ENCODE data around the gene CEACAM7.

Gene CEACAM7

DNA sequence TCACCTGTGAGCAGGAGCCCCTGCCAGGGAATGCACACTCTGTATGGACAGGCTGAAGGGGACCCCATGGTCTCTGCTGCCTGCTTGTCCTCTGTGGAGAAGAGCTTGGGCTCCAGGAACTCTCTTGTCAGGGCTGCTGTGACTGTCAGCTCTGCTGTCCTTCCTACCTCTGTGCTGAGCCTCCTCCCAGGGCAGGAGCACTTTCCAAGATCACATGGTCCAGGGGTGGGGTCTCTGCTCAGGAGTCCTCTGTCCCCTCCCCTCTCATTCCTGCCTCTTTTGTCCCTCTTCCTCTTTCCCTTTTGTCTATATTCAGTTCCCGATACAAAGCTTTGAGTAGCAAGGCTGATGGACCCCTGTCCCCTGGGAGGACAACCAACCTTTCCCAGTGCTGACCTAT is at the start of gene CEACAM7:
TSS of gene CEACAM7 (minus strand) at position 173 of the 400 bp plus-strand sequence. CDS start at position 68, 105 bp downstream.
- no peaks in the 10 kb centered on the region for H3K36me3 ChIP-seq (ENCODE audit: control insufficient read depth in 1 of 2, insufficient read depth in 2 of 2, low read length in 2 of 2)
- no peak within 1 kb of the TSS for H3K9ac ChIP-seq (ENCODE audit: low read depth in 1 of 2, low read length in 2 of 2)
- H3K27me3 ChIP-seq (ENCODE audit: control insufficient read depth in 1 of 2, insufficient read depth in 2 of 2, low read length in 2 of 2), result peaks cover 0 to 3% of the 10 kb centered on the region in 2 donors

DNA sequence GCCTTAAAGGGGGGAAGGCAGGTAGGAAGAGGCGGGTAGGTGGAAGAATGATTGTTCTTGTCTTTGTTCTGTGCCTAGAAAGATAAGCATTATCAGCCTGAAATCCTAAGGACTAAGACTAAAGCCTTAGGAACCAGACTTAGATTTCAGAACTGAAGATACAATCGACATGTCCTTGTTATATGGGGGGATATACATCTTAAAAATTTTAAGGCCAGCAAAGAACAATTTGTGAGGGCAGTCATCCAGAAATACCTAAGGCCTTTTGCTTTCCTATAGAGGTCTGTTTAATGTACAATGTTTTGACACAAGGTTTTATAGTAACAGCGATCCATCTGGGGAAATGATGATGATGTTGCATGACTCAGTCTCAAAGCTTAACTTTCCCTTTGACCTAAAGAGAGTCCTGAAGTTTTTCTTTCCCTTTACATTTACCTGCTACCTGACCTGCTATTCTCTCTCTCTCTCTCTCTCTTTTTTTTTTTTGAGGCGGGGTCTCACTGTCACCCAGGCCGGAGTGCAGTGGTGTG is 47.1 kb upstream of the CEACAM7 start:
- peak overlapping the region in 1 of 2 donors; percentile 65 for H3K9ac ChIP-seq (ENCODE audit: low read depth in 1 of 2, low read length in 2 of 2)
- H3K4me1 ChIP-seq (ENCODE audit: control insufficient read depth in 1 of 2, insufficient read depth in 2 of 2, low read length in 2 of 2), result peaks cover 0 to 27% of the 10 kb centered on the region in 2 donors
- no peaks in the 10 kb centered on the region for H3K9me3 ChIP-seq (ENCODE audit: control insufficient read depth in 1 of 2, low read length in 2 of 2)
- no peaks in the 10 kb centered on the region for H3K27me3 ChIP-seq (ENCODE audit: control insufficient read depth in 1 of 2, insufficient read depth in 2 of 2, low read length in 2 of 2)
- peak overlapping the region; percentile 86 for H3K27ac ChIP-seq (ENCODE audit: low read depth, low read length)
- no peaks in the 10 kb centered on the region for H3K36me3 ChIP-seq (ENCODE audit: control insufficient read depth in 1 of 2, insufficient read depth in 2 of 2, low read length in 2 of 2)
- peak overlapping the region in 1 of 2 donors; percentile 0 for H3K4me3 ChIP-seq (ENCODE audit: low read depth in 1 of 2, low read length in 2 of 2)

More for the DNA sequence above, at the start of gene CEACAM7:
- Histone ChIP-seq H3K27ac (ENCODE audit: low read depth, low read length) (no peak within 1 kb of the TSS), H3K9me3 (ENCODE audit: control insufficient read depth in 1 of 2, low read length in 2 of 2) (no peaks in the 10 kb centered on the region), H3K4me3 (ENCODE audit: low read depth in 1 of 2, low read length in 2 of 2) (no peak within 1 kb of the TSS), H3K4me1 (ENCODE audit: control insufficient read depth in 1 of 2, insufficient read depth in 2 of 2, low read length in 2 of 2) (no peaks in the 10 kb centered on the region)

DNA sequence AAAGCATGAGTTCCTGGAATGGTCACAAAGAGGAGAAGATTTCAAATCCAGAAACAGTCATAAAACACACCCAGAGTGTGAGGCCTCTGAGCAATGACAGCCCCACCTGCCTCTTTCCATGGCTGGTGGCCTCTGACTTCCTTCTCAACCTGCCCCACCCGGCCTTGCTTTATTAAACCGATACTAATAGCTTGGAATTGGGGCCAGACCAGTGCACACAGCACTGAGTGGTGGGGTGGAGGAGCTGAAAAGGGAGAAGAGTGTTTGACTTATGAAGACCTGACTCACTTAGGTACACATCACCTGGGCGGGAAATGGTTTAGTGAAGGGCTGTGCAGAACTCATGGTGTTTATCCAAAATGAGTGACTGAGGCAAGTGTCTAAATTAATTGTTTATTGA is 46.5 kb upstream of the CEACAM7 start:
- Histone ChIP-seq H3K4me1 (ENCODE audit: control insufficient read depth in 1 of 2, insufficient read depth in 2 of 2, low read length in 2 of 2) (peaks cover 0 to 27% of the 10 kb centered on the region in 2 donors), H3K9me3 (ENCODE audit: control insufficient read depth in 1 of 2, low read length in 2 of 2) (no peaks in the 10 kb centered on the region), H3K27ac (ENCODE audit: low read depth, low read length) (peak overlapping the region; percentile 86), H3K9ac (ENCODE audit: low read depth in 1 of 2, low read length in 2 of 2) (peak overlapping the region in 1 of 2 donors; percentile 65), H3K36me3 (ENCODE audit: control insufficient read depth in 1 of 2, insufficient read depth in 2 of 2, low read length in 2 of 2) (no peaks in the 10 kb centered on the region), H3K27me3 (ENCODE audit: control insufficient read depth in 1 of 2, insufficient read depth in 2 of 2, low read length in 2 of 2) (no peaks in the 10 kb centered on the region), H3K4me3 (ENCODE audit: low read depth in 1 of 2, low read length in 2 of 2) (peak overlapping the region in 1 of 2 donors; percentile 0)

DNA sequence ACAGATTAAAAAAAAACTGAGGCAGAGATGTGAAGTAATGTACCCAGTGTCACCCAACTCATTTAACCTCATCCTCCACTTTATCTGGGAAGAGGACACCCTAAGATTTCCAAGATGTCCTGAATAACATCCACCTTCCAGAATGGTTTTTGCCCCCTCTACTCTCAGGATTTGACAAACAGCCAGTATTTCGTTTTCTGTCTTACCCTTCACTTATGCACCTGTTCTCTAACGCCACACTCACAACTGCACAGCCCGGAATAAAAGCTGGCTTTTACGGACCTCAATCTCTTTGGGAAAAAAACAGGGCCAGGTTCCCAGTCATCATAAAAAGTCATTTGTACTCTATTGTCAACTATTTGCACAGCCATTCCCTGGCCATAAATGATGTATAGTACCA is 46.1 kb upstream of the CEACAM7 start:
- no peaks in the 10 kb centered on the region for H3K9me3 ChIP-seq (ENCODE audit: control insufficient read depth in 1 of 2, low read length in 2 of 2)
- peak overlapping the region; percentile 77 for H3K27ac ChIP-seq (ENCODE audit: low read depth, low read length)
- H3K4me1 ChIP-seq (ENCODE audit: control insufficient read depth in 1 of 2, insufficient read depth in 2 of 2, low read length in 2 of 2), result peaks cover 0 to 27% of the 10 kb centered on the region in 2 donors
- no peaks in the 10 kb centered on the region for H3K36me3 ChIP-seq (ENCODE audit: control insufficient read depth in 1 of 2, insufficient read depth in 2 of 2, low read length in 2 of 2)
- H3K27me3 ChIP-seq (ENCODE audit: control insufficient read depth in 1 of 2, insufficient read depth in 2 of 2, low read length in 2 of 2), result no peaks in the 10 kb centered on the region
- H3K9ac ChIP-seq (ENCODE audit: low read depth in 1 of 2, low read length in 2 of 2), result peak overlapping the region in 1 of 2 donors; percentile 35
- H3K4me3 ChIP-seq (ENCODE audit: low read depth in 1 of 2, low read length in 2 of 2), result no peak overlapping the region

DNA sequence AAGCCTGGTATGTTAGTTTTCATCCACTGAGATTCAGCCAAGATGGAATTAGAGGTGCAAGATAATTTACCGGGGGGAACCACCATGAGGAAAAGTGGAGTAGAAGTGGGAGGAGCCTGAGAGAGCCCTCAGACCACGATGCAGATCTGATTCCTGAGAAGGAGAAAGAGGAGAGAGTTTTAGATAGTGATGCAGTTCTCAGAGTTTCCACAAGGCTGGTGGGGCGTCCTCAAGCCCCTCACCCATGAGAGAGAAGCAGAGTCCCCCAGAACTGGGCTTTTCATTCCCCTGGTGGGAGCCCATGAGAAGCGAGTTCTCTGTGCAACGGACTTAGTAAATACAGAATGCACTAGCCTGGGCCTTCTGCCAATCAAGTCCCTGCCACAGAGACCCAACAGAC is 38.4 kb upstream of the CEACAM7 start:
- H3K27me3 ChIP-seq (ENCODE audit: control insufficient read depth in 1 of 2, insufficient read depth in 2 of 2, low read length in 2 of 2), result no peaks in the 10 kb centered on the region

DNA sequence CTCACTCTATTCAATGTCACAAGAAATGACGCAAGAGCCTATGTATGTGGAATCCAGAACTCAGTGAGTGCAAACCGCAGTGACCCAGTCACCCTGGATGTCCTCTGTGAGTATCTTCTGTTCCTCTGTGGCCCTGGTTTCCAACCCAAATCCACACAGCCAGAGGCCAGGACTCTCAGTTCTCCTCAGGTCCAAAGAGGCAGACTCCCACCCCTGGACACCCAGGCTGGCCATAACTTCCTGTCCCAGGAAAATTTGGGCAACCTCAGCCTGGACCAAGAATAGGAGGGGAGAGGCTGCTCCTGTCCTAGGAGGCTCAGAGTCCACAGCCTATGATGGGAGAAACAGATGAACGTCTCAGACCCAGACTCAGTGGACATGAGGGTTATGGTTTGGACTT is 32.0 kb upstream of the CEACAM7 start:
- H3K27ac ChIP-seq (ENCODE audit: low read depth, low read length), result no peak overlapping the region
- H3K36me3 ChIP-seq (ENCODE audit: control insufficient read depth in 1 of 2, insufficient read depth in 2 of 2, low read length in 2 of 2), result no peaks in the 10 kb centered on the region
- H3K27me3 ChIP-seq (ENCODE audit: control insufficient read depth in 1 of 2, insufficient read depth in 2 of 2, low read length in 2 of 2), result no peaks in the 10 kb centered on the region
- H3K4me3 ChIP-seq (ENCODE audit: low read depth in 1 of 2, low read length in 2 of 2), result no peak overlapping the region
- no peaks in the 10 kb centered on the region for H3K4me1 ChIP-seq (ENCODE audit: control insufficient read depth in 1 of 2, insufficient read depth in 2 of 2, low read length in 2 of 2)
- no peak overlapping the region for H3K9ac ChIP-seq (ENCODE audit: low read depth in 1 of 2, low read length in 2 of 2)
- no peaks in the 10 kb centered on the region for H3K9me3 ChIP-seq (ENCODE audit: control insufficient read depth in 1 of 2, low read length in 2 of 2)

More for the DNA sequence above, 38.4 kb upstream of the CEACAM7 start:
- no peaks in the 10 kb centered on the region for H3K36me3 ChIP-seq (ENCODE audit: control insufficient read depth in 1 of 2, insufficient read depth in 2 of 2, low read length in 2 of 2)
- no peak overlapping the region for H3K27ac ChIP-seq (ENCODE audit: low read depth, low read length)
- no peak overlapping the region for H3K9ac ChIP-seq (ENCODE audit: low read depth in 1 of 2, low read length in 2 of 2)
- H3K9me3 ChIP-seq (ENCODE audit: control insufficient read depth in 1 of 2, low read length in 2 of 2), result no peaks in the 10 kb centered on the region
- no peaks in the 10 kb centered on the region for H3K4me1 ChIP-seq (ENCODE audit: control insufficient read depth in 1 of 2, insufficient read depth in 2 of 2, low read length in 2 of 2)
- no peak overlapping the region for H3K4me3 ChIP-seq (ENCODE audit: low read depth in 1 of 2, low read length in 2 of 2)

DNA sequence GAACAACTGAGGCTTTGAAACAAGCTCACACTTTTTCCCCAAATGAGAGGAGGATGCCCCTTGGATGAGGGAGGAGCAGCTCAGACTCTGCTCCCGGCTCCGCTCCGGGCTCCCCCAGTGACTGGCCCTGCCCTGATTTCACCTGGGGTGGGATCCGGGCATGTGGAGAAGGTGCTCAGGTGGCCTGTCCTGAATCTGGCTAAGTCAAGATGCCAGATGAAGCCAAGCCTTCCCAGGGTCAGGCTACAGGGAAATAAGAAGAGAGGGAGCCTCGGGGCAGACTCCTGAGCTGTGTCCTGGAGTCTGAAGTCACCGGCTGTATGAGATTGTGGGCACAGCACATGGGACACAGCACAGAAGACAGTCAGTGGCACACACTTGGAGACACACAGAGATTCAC is 30.7 kb upstream of the CEACAM7 start:
- H3K27ac ChIP-seq (ENCODE audit: low read depth, low read length), result no peak overlapping the region
- H3K4me3 ChIP-seq (ENCODE audit: low read depth in 1 of 2, low read length in 2 of 2), result no peak overlapping the region
- no peak overlapping the region for H3K9ac ChIP-seq (ENCODE audit: low read depth in 1 of 2, low read length in 2 of 2)
- H3K9me3 ChIP-seq (ENCODE audit: control insufficient read depth in 1 of 2, low read length in 2 of 2), result no peaks in the 10 kb centered on the region
- H3K4me1 ChIP-seq (ENCODE audit: control insufficient read depth in 1 of 2, insufficient read depth in 2 of 2, low read length in 2 of 2), result no peaks in the 10 kb centered on the region
- H3K36me3 ChIP-seq (ENCODE audit: control insufficient read depth in 1 of 2, insufficient read depth in 2 of 2, low read length in 2 of 2), result no peaks in the 10 kb centered on the region
- no peaks in the 10 kb centered on the region for H3K27me3 ChIP-seq (ENCODE audit: control insufficient read depth in 1 of 2, insufficient read depth in 2 of 2, low read length in 2 of 2)

DNA sequence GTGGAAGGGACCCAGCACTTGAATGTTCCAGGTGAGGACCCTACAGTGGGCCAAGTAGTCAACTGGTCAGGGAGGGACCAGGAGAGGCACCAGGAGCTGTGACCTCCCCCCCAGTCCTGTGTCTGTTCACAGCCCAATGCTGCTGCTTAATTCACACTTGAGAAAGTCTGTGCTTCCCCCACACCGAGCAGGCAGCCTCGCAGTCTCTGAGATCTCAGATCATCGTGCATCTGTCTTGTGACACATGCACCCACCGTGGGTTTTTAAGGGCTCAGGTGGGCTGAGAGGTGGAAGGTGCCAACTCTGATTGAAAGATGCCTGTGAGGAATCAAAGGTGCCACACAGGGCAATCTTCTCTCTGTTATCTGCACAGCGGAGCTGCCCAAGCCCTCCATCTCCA is 26.5 kb upstream of the CEACAM7 start:
- Histone ChIP-seq H3K9ac (ENCODE audit: low read depth in 1 of 2, low read length in 2 of 2) (no peak overlapping the region), H3K36me3 (ENCODE audit: control insufficient read depth in 1 of 2, insufficient read depth in 2 of 2, low read length in 2 of 2) (no peaks in the 10 kb centered on the region), H3K4me3 (ENCODE audit: low read depth in 1 of 2, low read length in 2 of 2) (no peak overlapping the region), H3K27ac (ENCODE audit: low read depth, low read length) (no peak overlapping the region), H3K9me3 (ENCODE audit: control insufficient read depth in 1 of 2, low read length in 2 of 2) (no peaks in the 10 kb centered on the region), H3K27me3 (ENCODE audit: control insufficient read depth in 1 of 2, insufficient read depth in 2 of 2, low read length in 2 of 2) (no peaks in the 10 kb centered on the region), H3K4me1 (ENCODE audit: control insufficient read depth in 1 of 2, insufficient read depth in 2 of 2, low read length in 2 of 2) (no peaks in the 10 kb centered on the region)

DNA sequence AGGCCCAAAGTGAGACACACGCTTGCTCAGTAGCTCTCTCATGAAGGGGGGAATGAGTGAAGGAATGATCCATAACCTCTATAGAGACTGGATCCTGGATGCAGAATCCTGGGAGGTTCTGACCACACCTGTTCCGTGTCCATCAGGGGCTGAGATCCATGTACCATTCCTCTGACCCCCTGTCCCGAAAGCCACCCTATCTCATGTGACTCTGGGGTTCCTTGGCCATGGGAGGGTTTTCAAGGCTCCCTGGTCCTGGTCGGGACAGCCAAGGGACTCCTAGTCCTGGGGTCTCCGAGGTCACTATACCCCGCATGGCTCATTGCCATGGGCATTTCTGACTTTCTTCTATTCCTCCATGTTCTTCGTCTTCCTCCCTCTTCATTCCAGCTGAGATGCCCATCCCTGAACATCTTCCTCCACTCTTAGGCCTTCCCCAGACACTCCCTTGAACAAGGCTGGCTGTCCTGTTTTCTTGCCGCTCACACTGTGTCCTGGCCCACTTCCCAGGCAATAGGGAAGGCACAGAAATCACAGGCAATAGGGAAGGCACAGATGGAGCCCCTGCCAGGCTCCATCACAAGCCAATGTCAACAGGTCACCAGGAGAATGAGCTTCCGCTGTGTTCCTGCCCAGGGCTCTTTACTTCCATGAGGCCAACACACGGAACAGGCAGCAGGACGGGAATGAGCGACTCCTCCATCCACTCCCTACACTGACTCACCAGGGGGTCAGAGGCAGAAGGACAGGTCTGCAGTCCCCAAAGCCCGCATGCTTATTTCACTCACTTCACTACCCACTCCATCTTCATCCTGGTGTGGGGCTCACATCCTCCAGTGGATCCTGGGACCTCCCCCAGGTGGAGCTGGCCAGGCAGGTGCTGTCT is 23.5 kb upstream of the CEACAM7 start:
- no peaks in the 10 kb centered on the region for H3K27me3 ChIP-seq (ENCODE audit: control insufficient read depth in 1 of 2, insufficient read depth in 2 of 2, low read length in 2 of 2)
- H3K4me3 ChIP-seq (ENCODE audit: low read depth in 1 of 2, low read length in 2 of 2), result no peak overlapping the region
- H3K27ac ChIP-seq (ENCODE audit: low read depth, low read length), result no peak overlapping the region
- no peaks in the 10 kb centered on the region for H3K9me3 ChIP-seq (ENCODE audit: control insufficient read depth in 1 of 2, low read length in 2 of 2)
- H3K4me1 ChIP-seq (ENCODE audit: control insufficient read depth in 1 of 2, insufficient read depth in 2 of 2, low read length in 2 of 2), result no peaks in the 10 kb centered on the region
- H3K36me3 ChIP-seq (ENCODE audit: control insufficient read depth in 1 of 2, insufficient read depth in 2 of 2, low read length in 2 of 2), result no peaks in the 10 kb centered on the region
- H3K9ac ChIP-seq (ENCODE audit: low read depth in 1 of 2, low read length in 2 of 2), result no peak overlapping the region

DNA sequence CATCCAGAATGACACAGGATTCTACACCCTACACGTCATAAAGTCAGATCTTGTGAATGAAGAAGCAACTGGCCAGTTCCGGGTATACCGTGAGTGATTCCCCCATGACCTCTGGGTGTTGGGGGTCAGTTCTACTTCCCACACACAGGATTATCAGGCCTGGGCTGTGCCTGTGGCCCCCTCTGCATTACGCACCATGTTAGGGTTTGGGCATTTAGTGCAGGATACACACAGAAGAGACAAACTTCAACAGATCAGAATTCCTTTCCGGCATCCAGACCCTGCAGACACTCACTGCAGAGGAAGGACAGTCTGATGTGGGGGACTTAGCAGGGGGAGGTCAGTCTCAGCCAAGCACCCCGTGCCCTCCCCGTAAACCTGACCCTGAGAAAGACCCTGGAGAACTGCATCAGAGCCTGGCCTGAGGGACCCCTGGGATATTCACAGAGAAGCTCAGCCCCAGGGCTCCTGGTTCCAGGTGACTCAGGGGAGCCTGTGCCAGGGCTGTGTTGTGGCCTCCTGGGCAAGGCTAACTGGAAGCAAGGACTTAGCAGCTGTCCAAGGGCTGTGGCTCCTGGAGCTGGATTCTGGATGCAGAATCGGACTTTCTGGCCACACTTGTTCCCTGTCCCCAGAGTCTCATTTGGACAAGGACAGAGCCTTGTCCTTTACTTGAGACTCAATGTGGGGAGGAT is 22.0 kb upstream of the CEACAM7 start:
- Histone ChIP-seq H3K4me3 (ENCODE audit: low read depth in 1 of 2, low read length in 2 of 2) (no peak overlapping the region), H3K4me1 (ENCODE audit: control insufficient read depth in 1 of 2, insufficient read depth in 2 of 2, low read length in 2 of 2) (no peaks in the 10 kb centered on the region), H3K27me3 (ENCODE audit: control insufficient read depth in 1 of 2, insufficient read depth in 2 of 2, low read length in 2 of 2) (peaks cover 0 to 5% of the 10 kb centered on the region in 2 donors), H3K9me3 (ENCODE audit: control insufficient read depth in 1 of 2, low read length in 2 of 2) (no peaks in the 10 kb centered on the region), H3K9ac (ENCODE audit: low read depth in 1 of 2, low read length in 2 of 2) (no peak overlapping the region), H3K27ac (ENCODE audit: low read depth, low read length) (no peak overlapping the region), H3K36me3 (ENCODE audit: control insufficient read depth in 1 of 2, insufficient read depth in 2 of 2, low read length in 2 of 2) (no peaks in the 10 kb centered on the region)

Measured in duodenal mucosa (tissue), 2 donors.